GM21447 (cell line): ENCODE data around the gene SPEF1.

ENCODE experiments used
- ATAC-seq: cut with Tn5 transposase; IDR thresholded peaks from one replicate; pipeline ENCODE4 v1.9.1; 2021; ENCODE audit not compliant: unreplicated experiment

The SPEF1 gene

GRCh38 chr20:3751305-3751674 lies 30.0 kb downstream of the SPEF1 start:
- ATAC-seq: no peak

DNA sequence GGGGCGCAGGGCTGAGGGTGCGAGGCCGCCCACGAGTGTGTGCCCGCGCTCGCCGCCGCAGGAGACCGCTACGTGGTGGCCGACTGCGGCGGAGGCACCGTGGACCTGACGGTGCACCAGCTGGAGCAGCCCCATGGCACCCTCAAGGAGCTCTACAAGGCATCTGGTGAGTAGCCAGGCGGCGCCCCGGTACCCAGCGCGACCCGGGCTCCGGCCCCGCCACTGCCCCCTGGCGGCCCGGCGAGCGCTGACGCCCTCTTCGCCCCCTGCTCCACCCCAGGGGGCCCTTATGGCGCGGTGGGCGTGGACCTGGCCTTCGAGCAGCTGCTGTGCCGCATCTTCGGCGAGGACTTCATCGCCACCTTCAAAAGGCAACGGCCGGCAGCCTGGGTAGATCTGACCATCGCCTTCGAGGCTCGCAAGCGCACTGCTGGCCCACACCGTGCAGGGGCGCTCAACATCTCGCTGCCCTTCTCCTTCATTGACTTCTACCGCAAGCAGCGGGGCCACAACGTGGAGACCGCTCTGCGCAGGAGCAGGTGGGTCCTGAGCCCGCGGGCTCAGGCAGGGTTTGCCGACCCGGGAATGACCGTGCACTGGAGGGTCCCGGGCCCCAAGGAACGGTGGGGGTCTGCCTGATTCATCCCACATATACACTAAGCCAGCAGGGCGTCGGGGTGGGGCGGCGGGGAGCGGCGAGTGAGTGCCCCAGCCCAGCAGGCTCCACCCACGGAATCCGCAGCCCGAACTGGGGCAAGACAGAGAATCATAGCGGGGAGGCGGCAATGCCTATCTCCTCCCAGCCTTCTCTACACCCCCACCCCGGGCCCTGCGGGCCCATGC lies 31.3 kb downstream of the SPEF1 start:
- ATAC-seq: no peak

- ATAC-seq: no peak
These were observed 32.1 kb downstream of the SPEF1 start for GRCh38 chr20:3749087-3749688.

DNA sequence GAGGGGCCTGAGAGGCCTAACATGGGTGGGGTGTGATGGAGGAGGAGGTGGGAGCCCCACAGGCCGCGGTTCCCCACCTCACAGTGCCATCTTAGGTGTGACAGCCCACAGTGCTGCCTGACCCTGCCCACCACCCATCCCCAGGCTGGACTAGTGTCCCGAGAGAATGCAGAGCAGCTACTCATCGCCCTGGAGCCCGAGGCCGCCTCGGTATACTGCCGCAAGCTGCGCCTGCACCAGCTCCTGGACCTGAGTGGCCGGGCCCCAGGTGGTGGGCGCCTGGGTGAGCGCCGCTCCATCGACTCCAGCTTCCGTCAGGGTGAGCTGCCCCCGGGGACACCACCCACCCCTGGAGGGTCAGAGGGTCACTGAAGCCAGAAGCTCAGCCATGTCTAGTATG lies 33.2 kb downstream of the SPEF1 start:
- ATAC-seq: no peak

GRCh38 chr20:3747471-3747870 lies 33.8 kb downstream of the SPEF1 start:
- ATAC-seq: no peak

DNA sequence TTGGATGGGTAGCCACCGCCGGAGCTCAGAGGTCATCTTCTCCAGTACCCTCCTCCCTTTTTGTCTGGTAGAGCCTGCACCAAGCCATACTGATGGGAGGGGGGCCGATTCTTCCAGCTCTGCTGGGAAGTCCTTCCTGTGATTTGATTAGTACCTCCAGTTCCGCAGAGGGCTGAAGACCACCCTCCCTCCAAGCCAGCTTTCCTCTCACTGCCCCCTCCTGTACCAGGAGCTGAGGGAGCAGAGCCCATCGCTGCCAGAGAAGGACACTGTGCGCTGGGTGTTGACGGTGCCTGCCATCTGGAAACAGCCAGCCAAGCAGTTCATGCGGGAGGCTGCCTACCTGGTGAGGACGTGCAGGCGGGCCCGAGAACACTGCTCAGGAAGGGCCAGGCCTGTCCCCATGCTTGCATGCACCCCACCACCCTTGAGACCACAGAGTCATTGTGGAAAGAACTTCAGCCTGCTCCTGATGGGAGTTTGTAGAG lies 35.5 kb downstream of the SPEF1 start:
- ATAC-seq: no peak

DNA sequence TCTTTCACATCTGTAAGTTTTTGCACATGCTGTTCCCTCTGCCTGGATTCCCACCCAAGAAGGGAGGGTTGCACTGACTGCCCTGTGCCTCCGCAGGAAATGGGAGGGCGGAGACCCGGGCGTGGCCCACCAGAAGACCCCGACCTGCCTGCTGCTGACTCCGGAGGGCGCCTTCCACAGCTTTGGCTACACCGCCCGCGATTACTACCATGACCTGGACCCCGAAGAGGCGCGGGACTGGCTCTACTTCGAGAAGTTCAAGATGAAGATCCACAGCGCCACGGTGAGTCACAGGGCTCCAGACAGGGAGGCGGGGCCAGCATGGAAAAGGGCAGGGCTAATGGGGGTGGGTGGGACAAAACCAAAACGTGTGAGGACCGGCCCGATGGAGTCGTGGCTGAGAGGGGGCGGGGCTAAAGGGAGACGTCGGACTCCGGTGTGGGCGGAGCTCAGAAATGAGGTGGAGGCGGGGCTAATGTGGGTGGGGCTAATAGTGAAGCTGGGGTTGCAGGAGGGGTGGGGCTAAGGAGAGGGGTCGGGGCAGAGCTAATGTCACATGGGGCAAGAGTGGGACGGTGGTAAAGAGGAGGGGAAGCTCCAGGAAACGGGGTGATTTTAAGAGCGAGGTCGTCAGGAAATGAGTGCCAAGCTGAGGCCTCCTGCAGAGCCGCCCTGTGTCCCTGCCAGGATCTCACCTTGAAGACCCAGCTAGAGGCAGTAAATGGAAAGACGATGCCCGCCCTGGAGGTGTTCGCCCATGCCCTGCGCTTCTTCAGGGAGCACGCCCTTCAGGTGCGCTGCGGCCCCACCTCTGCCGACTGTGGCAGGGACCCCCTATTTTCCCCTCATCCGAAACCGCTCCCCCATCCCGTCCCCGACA lies 36.2 kb downstream of the SPEF1 start:
- no peak for ATAC-seq

DNA sequence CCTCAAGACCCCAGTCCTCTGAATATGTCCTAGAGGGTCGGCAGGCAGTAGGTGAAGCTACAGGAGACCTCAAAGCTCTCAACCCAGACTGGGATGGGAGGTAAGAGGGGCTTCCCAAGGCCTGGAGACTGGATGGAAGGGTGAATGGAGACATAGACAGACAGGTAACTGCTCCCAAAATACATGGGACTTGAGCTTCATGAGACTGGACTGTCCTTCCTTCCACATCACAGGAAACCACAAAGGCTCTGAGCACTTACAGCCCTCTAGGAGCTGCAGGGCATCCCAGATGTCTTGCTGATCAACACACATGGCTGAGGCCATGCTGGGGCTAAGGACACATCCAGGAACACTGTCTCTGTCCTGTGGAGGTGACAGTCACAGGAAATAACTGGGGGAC lies 37.2 kb downstream of the SPEF1 start:
- ATAC-seq: no peak

GRCh38 chr20:3743251-3743650 lies 38.0 kb downstream of the SPEF1 start:
- ATAC-seq: no peak

- ATAC-seq: no peak
These were observed 39.3 kb downstream of the SPEF1 start for GRCh38 chr20:3741836-3742458.

GRCh38 chr20:3740615-3741301 lies 40.5 kb downstream of the SPEF1 start:
- no peak for ATAC-seq

GRCh38 chr20:3739926-3740451 lies 41.3 kb downstream of the SPEF1 start:
- no peak for ATAC-seq

- no peak for ATAC-seq
These were observed 42.0 kb downstream of the SPEF1 start for GRCh38 chr20:3739054-3739925.

GRCh38 chr20:3738111-3739053 lies 42.9 kb downstream of the SPEF1 start:
- no peak for ATAC-seq

DNA sequence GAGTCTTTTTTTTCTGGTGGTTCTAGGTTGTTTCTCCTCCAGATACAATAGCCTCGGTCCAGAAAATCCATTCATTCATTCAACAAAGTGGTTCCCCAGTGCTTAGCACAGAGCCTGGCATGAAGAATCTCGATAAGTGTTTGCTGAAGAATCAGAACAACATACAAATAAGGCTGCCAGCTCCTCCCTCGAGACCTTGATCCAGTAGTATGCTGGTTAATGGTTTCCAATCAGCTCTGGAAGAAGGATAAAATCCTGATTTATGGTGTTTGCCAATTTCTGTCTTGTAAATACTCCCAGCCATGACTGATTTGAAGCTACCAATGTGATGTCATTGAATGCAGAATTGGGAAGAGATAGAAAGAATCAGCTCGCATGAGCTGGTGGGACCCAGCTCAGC lies 45.5 kb downstream of the SPEF1 start:
- ATAC-seq: no peak

GRCh38 chr20:3734111-3734843 lies 47.0 kb downstream of the SPEF1 start:
- ATAC-seq: no peak

DNA sequence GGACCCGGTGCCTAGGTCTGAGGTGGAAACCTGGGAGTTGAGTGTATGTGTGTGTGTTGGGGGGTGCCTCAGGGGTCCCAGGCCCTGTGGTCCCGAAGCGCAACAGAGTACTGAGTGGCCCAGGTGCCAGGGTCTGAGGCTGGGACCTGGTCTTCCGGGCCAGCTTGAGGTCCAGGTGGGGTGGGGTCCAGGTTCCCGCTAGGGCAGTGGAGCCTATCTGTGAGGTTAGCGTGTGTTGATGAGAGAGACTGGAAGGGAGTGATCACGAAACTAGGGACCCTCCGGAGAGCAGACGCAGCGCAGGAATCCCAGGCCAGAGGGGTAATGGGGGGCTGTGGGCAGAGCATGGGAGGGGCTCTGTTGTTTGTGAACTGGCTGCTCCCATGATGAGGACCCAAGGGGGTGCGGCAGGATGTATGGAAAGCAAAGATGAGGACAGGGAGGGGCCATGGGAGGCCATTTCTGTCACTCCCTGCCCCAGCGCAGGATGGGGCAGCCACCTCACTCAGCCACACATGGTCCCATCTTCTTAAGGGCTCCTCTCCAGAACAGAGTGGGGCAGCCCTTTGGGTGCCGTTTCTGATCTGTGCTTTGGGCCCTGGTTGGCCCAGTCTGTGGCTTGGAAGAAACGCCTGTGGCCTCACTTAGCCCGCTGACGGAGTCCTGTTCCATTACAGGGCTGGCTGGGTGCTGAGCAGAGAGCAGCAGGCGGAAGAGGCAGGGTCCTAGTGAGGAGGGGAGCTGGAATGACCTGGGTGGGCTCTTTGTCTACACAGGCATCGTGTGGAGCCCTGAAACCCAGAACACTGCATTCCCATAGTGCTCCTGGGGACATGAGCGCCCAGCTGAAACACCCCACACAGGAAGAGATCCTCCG lies 47.9 kb downstream of the SPEF1 start:
- no peak for ATAC-seq
